GM21528 (cell line): ENCODE results near the gene GASK1B.

ENCODE experiments used
- ATAC-seq: cut with Tn5 transposase; IDR thresholded peaks from one replicate; pipeline ENCODE4 v1.9.1; 2021; ENCODE audit warnings: mild to moderate bottlenecking, moderate library complexity; ENCODE audit not compliant: unreplicated experiment, low FRiP score

The GASK1B gene

GRCh38 chr4:158155656-158156356 is 17.0 kb downstream of the GASK1B start:
- no peak for ATAC-seq

DNA sequence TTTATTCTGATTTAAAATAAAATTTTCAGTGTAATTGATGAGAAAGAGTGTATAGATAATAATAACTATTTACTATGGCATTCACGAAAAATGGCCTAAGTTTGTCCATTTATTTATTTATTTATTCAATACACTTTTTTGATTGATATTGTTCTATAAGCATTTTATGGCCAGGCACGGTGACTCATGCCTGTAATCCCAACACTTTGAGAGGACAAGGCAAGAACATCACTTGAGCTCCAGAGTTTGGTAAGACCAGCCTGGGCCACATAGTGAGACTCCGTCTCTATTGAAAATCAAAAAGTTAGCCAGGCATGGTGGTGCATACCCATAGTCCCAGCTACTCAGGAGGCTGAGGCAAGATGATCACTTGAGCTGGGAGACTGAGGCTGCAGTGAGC is 25.7 kb downstream of the GASK1B start:
- no peak for ATAC-seq

DNA sequence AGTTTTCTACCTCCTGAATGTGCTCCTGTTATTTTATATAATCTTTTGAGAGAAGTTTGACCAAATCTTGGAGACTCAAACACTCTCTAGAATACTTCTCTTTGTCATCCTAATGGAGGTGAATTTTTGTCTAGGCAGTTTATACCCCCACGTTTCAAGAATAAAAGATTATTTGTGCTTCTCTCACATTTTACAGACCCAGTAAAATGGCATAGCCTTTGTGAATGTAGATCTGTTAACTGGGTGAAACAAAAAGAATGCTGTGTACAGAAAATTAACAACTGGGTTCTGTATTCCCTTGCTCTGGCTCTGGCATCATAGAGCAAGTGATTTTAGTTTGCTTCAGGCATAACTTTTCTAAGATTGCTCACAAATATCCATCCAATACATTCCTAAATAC is 26.1 kb downstream of the GASK1B start:
- ATAC-seq, result no peak

DNA sequence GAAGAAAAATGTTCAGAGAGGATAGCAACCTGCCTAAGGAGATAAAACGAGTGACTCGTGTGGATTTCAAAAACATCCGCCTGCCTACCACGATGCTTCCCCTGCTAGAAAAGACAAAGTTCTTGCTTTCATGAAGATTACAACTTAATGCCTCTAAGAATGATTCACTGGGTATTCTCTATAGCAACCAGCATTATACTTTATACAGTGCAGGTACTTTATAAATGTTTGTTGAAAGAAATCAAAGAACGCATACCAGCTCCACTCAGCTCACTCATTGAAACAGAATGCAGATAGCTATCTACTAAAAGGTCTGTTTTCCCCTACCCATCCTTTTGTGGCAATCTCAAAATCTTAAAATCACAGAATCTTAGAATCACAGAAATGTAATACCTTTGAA is 33.7 kb downstream of the GASK1B start:
- ATAC-seq, result no peak

DNA sequence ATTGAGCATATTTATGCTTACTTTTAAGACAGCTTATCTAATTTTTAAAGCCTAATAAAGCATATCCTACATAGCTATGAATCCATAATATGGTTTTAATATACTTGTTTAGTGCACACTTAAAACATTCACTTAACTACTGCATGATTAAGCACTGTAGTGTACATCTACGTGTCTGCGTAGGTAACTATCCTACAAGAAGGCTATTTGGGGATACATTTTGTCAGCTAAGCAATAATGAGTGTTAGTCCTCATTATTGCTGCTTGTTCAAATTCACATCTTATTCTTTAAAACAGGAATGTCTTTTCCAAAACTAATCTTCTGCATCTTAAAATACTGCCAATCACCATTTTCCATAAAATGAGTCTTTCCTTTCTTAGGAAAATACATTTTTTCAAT is 38.6 kb downstream of the GASK1B start:
- no peak for ATAC-seq

DNA sequence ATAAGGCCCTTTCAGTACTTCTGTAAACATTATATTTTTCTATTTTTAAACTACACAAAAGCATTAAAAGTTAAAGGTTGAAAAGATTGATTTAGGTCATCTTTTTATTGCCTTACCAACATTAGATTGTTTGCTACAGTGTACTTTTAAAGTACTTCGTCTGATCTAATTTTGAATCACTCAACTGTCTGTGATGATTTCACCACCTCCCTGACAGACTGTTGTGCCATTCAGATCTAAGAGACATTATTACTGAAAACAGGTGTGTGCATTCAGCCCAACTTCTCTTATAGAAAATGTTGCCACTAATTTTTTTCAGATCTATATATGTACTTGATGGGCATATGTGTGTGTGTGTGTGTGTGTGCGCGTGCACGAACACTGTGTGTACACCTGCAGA is 39.3 kb downstream of the GASK1B start:
- no peak for ATAC-seq

GRCh38 chr4:158131027-158131426 is 41.8 kb downstream of the GASK1B start:
- ATAC-seq, result no peak

DNA sequence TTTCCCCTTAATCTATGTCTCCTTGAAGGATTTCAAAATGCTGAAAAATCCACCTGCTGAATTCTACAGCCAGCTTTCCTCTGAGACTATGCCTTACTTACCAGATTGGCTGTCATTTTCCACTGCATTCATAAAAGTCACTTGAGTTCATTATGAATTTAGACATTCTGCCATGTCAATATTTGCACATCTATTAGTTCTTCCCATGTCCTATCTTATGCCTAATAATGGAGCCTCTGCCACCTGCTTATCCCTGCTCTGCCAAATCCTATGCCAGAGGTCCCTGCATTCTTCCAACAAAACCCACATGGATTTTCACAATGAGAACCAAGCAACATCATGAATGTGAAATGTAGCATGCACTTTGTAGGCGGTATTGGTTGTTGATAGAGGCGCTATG is 42.6 kb downstream of the GASK1B start:
- ATAC-seq, result no peak

- ATAC-seq, result peak; percentile 90
Observed at GRCh38 chr4:158129694-158130093, 43.1 kb downstream of the GASK1B start.

- ATAC-seq, result no peak
Observed at GRCh38 chr4:158128540-158128939, 44.3 kb downstream of the GASK1B start.

- ATAC-seq, result no peak
Observed at GRCh38 chr4:158125310-158125709, 47.5 kb downstream of the GASK1B start.
